Neural progenitor cell (in vitro differentiated cells): ENCODE measurements around the gene CHIA. TPM values are rescaled to one million over a fixed set of nuclear protein-coding genes. Genes with fewer than 3 reads are reported as not detected.

Experiments
- DNase-seq: peaks from one replicate; pipeline ENCODE4 v3.0.0-alpha.2; 2016; ENCODE audit warnings: low spot score
- H2AFZ ChIP-seq: fragments of 200-600 bp; sonication (generic); replicated peaks from 2 replicates; pipeline ENCODE4 v1.6.1; 2016; ENCODE audit warnings: antibody characterized with exemption
- H3F3A ChIP-seq: fragments of 200-600 bp; sonication (generic); 2 replicates; pipeline ENCODE4 v1.6.1; 2016; ENCODE audit warnings: antibody characterized with exemption, low read depth
- H3K27ac ChIP-seq: fragments of 200-600 bp; sonication (generic); 2 replicates; pipeline ENCODE4 v1.5.1; 2016; ENCODE audit warnings: mild to moderate bottlenecking
- H3K27me3 ChIP-seq: fragments of 200-600 bp; sonication (generic); 2 replicates; pipeline ENCODE4 v1.6.1; 2016; ENCODE audit warnings: mild to moderate bottlenecking, moderate library complexity
- H3K36me3 ChIP-seq: fragments of 200-600 bp; sonication (generic); 2 replicates; pipeline ENCODE4 v1.5.1; 2016
- H3K4me1 ChIP-seq: fragments of 200-600 bp; sonication (generic); 2 replicates; pipeline ENCODE4 v1.6.1; 2016; ENCODE audit warnings: mixed run types
- H3K4me2 ChIP-seq: fragments of 200-600 bp; sonication (generic); 2 replicates; pipeline ENCODE4 v1.6.1; 2016
- H3K4me3 ChIP-seq: fragments of 200-600 bp; sonication (generic); 2 replicates; pipeline ENCODE4 v1.5.1; 2016
- H3K79me2 ChIP-seq: fragments of 200-600 bp; sonication (generic); 2 replicates; pipeline ENCODE4 v1.6.1; 2016; ENCODE audit warnings: low read depth
- H3K9ac ChIP-seq: fragments of 200-600 bp; sonication (generic); 2 replicates; pipeline ENCODE4 v1.6.1; 2016
- H3K9me3 ChIP-seq: fragments of 200-600 bp; sonication (generic); 2 replicates; pipeline ENCODE4 v1.5.1; 2016; ENCODE audit warnings: low read depth
- H4K20me1 ChIP-seq: fragments of 200-600 bp; sonication (generic); 2 replicates; pipeline ENCODE4 v1.6.1; 2016; ENCODE audit warnings: low read depth
- H3K27ac Mint-ChIP-seq: 3 replicates; pipeline ENCODE4 v1.8.0; 2021; ENCODE audit warnings: mixed read lengths
- H3K27me3 Mint-ChIP-seq: 2 replicates; pipeline ENCODE4 v1.8.0; 2022; ENCODE audit warnings: low read depth, mild to moderate bottlenecking, inconsistent platforms, moderate library complexity, mixed read lengths; ENCODE audit not compliant: insufficient read depth
- H3K36me3 Mint-ChIP-seq: 3 replicates; pipeline ENCODE4 v1.8.0; 2021; ENCODE audit warnings: mixed read lengths
- H3K4me1 Mint-ChIP-seq: 3 replicates; pipeline ENCODE4 v1.8.0; 2021; ENCODE audit warnings: mixed read lengths
- H3K4me3 Mint-ChIP-seq: 3 replicates; pipeline ENCODE4 v1.8.0; 2021; ENCODE audit warnings: mild to moderate bottlenecking, moderate library complexity, mixed read lengths
- H3K9me3 Mint-ChIP-seq: 3 replicates; pipeline ENCODE4 v1.8.0; 2020; ENCODE audit warnings: mixed read lengths
- CTCF ChIP-seq: fragments of 200-600 bp; sonication (generic); IDR thresholded peaks from 2 replicates; pipeline ENCODE4 v1.5.1; 2017; ENCODE audit warnings: antibody characterized with exemption, mild to moderate bottlenecking
- EZH2 ChIP-seq: fragments of 200-600 bp; sonication (generic); IDR thresholded peaks from 2 replicates; pipeline ENCODE4 v1.6.1; 2017; ENCODE audit warnings: antibody characterized with exemption, mild to moderate bottlenecking, moderate library complexity
- EZH2phosphoT487 ChIP-seq: fragments of 200-600 bp; sonication (generic); IDR thresholded peaks from 2 replicates; pipeline ENCODE4 v1.6.1; 2017; ENCODE audit warnings: antibody characterized with exemption
- total RNA-seq: library from RNA; depleted of rRNA; stranded (reverse); fragments of >200 nt; gene quantifications from 2 replicates; pipeline ENCODE4 v1.2.3, GENCODE V29; 2015; ENCODE audit warnings: low replicate concordance

Gene CHIA
- total RNA-seq, 1 donor from 2014 or later, result not detected

GRCh38 chr1:111281411-111281810, 9.2 kb upstream of the CHIA start:
- Histone ChIP-seq H3K27me3 (no peaks in the 10 kb centered on the region), H3K9me3 (no peaks in the 10 kb centered on the region), H3K4me3 (no peak overlapping the region), H3K27ac (no peak overlapping the region), H3K9ac (no peak overlapping the region), H3F3A (no peaks in the 10 kb centered on the region), H3K4me2 (no peak overlapping the region), H3K36me3 (no peaks in the 10 kb centered on the region), H3K79me2 (no peaks in the 10 kb centered on the region), H4K20me1 (no peaks in the 10 kb centered on the region), H2AFZ (no peak overlapping the region), H3K4me1 (no peaks in the 10 kb centered on the region)
- Mint-ChIP-seq H3K9me3 (no peaks in the 10 kb centered on the region), H3K4me1 (no peaks in the 10 kb centered on the region), H3K36me3 (no peaks in the 10 kb centered on the region), H3K4me3 (no peak overlapping the region), H3K27ac (no peak overlapping the region), H3K27me3 (no peaks in the 10 kb centered on the region)
- no peak for DNase-seq
- TF ChIP-seq EZH2phosphoT487 (no peak), EZH2 (no peak), CTCF (no peak)

GRCh38 chr1:111283838-111284237, 6.8 kb upstream of the CHIA start:
- H3K27me3 ChIP-seq, result no peaks in the 10 kb centered on the region
- H3K9me3 ChIP-seq, result no peaks in the 10 kb centered on the region
- TF ChIP-seq EZH2phosphoT487 (no peak), CTCF (no peak), EZH2 (no peak)
- no peaks in the 10 kb centered on the region for H3F3A ChIP-seq
- Mint-ChIP-seq H3K27me3 (no peaks in the 10 kb centered on the region), H3K4me3 (no peak overlapping the region), H3K27ac (no peak overlapping the region), H3K9me3 (no peaks in the 10 kb centered on the region), H3K4me1 (no peaks in the 10 kb centered on the region), H3K36me3 (no peaks in the 10 kb centered on the region)
- H3K79me2 ChIP-seq, result no peaks in the 10 kb centered on the region
- no peak for DNase-seq
- H4K20me1 ChIP-seq, result no peaks in the 10 kb centered on the region
- no peaks in the 10 kb centered on the region for H3K36me3 ChIP-seq
- no peak overlapping the region for H2AFZ ChIP-seq
- H3K27ac ChIP-seq, result no peak overlapping the region
- no peaks in the 10 kb centered on the region for H3K4me1 ChIP-seq
- H3K9ac ChIP-seq, result no peak overlapping the region
- H3K4me2 ChIP-seq, result no peak overlapping the region
- H3K4me3 ChIP-seq, result no peak overlapping the region

- no peaks in the 10 kb centered on the region for H3K27me3 Mint-ChIP-seq
Observed at GRCh38 chr1:111285879-111286278, 4.8 kb upstream of the CHIA start.

More at GRCh38 chr1:111285879-111286278, 4.8 kb upstream of the CHIA start:
- Histone ChIP-seq H3K4me1 (no peaks in the 10 kb centered on the region), H3K36me3 (no peaks in the 10 kb centered on the region), H3K27me3 (no peaks in the 10 kb centered on the region), H3K4me3 (no peak overlapping the region), H3K79me2 (no peaks in the 10 kb centered on the region), H3F3A (no peaks in the 10 kb centered on the region), H3K9me3 (no peaks in the 10 kb centered on the region), H2AFZ (no peak overlapping the region), H3K27ac (no peak overlapping the region), H4K20me1 (no peaks in the 10 kb centered on the region), H3K4me2 (no peak overlapping the region), H3K9ac (no peak overlapping the region)
- no peaks in the 10 kb centered on the region for H3K9me3 Mint-ChIP-seq
- H3K4me1 Mint-ChIP-seq, result no peaks in the 10 kb centered on the region
- no peak overlapping the region for H3K27ac Mint-ChIP-seq
- H3K36me3 Mint-ChIP-seq, result no peaks in the 10 kb centered on the region
- no peak for TF ChIP-seq EZH2
- TF ChIP-seq EZH2phosphoT487, result no peak
- no peak for TF ChIP-seq CTCF
- H3K4me3 Mint-ChIP-seq, result no peak overlapping the region
- DNase-seq, result no peak
